Measurements from ENCODE around the gene ADAM23. TPM values are rescaled to one million over a fixed set of nuclear protein-coding genes. Genes with fewer than 3 reads are reported as not detected.

The ADAM23 gene
- total and polyA plus RNA-seq, 2 of the 13 experiments (the other 11 are each of a cell fraction or from before 2014, with no cell fraction given), result 0.04 TPM; not detected in 1

GRCh38 chr2:206472094-206472493, 28.8 kb downstream of the ADAM23 start:
- in situ Hi-C loops (cut with HindIII; ENCODE audit: extremely low pct_ligation_motif_present, low pct_unique_long_range_greater_than_20kb) (no loop called here), intact Hi-C loops (cut with micrococcal nuclease; ENCODE audit: unreplicated experiment) (no loop called here)
- Histone ChIP-seq H3K9me3 (ENCODE audit: low read length) (no peaks in the 10 kb centered on the region), H4K20me1 (ENCODE audit: insufficient read depth, low read length) (no peaks in the 10 kb centered on the region), H3K4me1 (ENCODE audit: insufficient read depth, low read length) (no peaks in the 10 kb centered on the region), H2AFZ (ENCODE audit: low read length) (no peak overlapping the region), H3K36me3 (replicated peaks in 1 of 2; ENCODE audit: control insufficient read depth in 1 of 2, insufficient read depth in 2 of 2, low read length in 2 of 2) (no peaks in the 10 kb centered on the region), H3K27ac (ENCODE audit: extremely low read length, insufficient read depth, low read length) (no peak overlapping the region), H3K9ac (ENCODE audit: insufficient read depth, low read depth, low read length) (no peak overlapping the region), H3K4me2 (ENCODE audit: low read depth, low read length) (no peak overlapping the region), H3K79me2 (ENCODE audit: insufficient read depth, low read length) (no peaks in the 10 kb centered on the region), H3K27me3 (ENCODE audit: control insufficient read depth in 1 of 2, insufficient read depth in 2 of 2, low read length in 2 of 2) (no peaks in the 10 kb centered on the region), H3K4me3 (replicated peaks in 1 of 3; ENCODE audit: insufficient read depth in 1 of 3, low read depth in 2 of 3, low read length in 3 of 3) (no peak overlapping the region)
- ATAC-seq, result no peak
- BruUV-seq (replicated peaks), result no TSS peak
- 31% methylated on average over 5 of the region's 5 CpGs for WGBS (ENCODE audit: low lambda C conversion rate)
- TF ChIP-seq TMF1 (CRISPR knock-in tag; IDR thresholded peaks at IDR 0.05; ENCODE audit: low read depth), result no peak
- no peak for TF ChIP-seq ZNF569 (CRISPR knock-in tag; IDR thresholded peaks at IDR 0.05; ENCODE audit: borderline replicate concordance)
- no peak for TF ChIP-seq TFE3 (CRISPR knock-in tag; IDR thresholded peaks at IDR 0.05)
- ChIA-PET POLR2A (no interaction called here), CTCF (ENCODE audit: low intra/inter-chr PET ratio, low total read pairs) (no interaction called here)
- no peak for FAIRE-seq
- no peak for DNase-seq (ENCODE audit: low spot score)

- Histone ChIP-seq H3K4me3 (replicated peaks in 1 of 3; ENCODE audit: insufficient read depth in 1 of 3, low read depth in 2 of 3, low read length in 3 of 3) (no peak overlapping the region), H3K9ac (ENCODE audit: insufficient read depth, low read depth, low read length) (no peak overlapping the region), H3K36me3 (replicated peaks in 1 of 2; ENCODE audit: control insufficient read depth in 1 of 2, insufficient read depth in 2 of 2, low read length in 2 of 2) (no peaks in the 10 kb centered on the region), H3K27me3 (ENCODE audit: control insufficient read depth in 1 of 2, insufficient read depth in 2 of 2, low read length in 2 of 2) (no peaks in the 10 kb centered on the region), H3K9me3 (ENCODE audit: low read length) (no peaks in the 10 kb centered on the region), H2AFZ (ENCODE audit: low read length) (no peak overlapping the region), H3K4me1 (ENCODE audit: insufficient read depth, low read length) (no peaks in the 10 kb centered on the region), H3K79me2 (ENCODE audit: insufficient read depth, low read length) (no peaks in the 10 kb centered on the region), H3K4me2 (ENCODE audit: low read depth, low read length) (no peak overlapping the region), H3K27ac (ENCODE audit: extremely low read length, insufficient read depth, low read length) (no peak overlapping the region), H4K20me1 (ENCODE audit: insufficient read depth, low read length) (no peaks in the 10 kb centered on the region)
- DNase-seq (ENCODE audit: low spot score), result no peak
- WGBS (ENCODE audit: low lambda C conversion rate), result 74% methylated on average over 1 of the region's 1 CpG
- no peak for FAIRE-seq
- intact Hi-C loops (cut with micrococcal nuclease; ENCODE audit: unreplicated experiment), result no loop called here
- BruUV-seq (replicated peaks), result no TSS peak
- ATAC-seq, result no peak
- CTCF ChIA-PET (ENCODE audit: low intra/inter-chr PET ratio, low total read pairs), result no interaction called here
- POLR2A ChIA-PET, result no interaction called here
- in situ Hi-C loops (cut with HindIII; ENCODE audit: extremely low pct_ligation_motif_present, low pct_unique_long_range_greater_than_20kb), result no loop called here
- TF ChIP-seq E2F1 (CRISPR knock-in tag; IDR thresholded peaks at IDR 0.05) (no peak), ZNF34 (CRISPR knock-in tag; IDR thresholded peaks at IDR 0.05; ENCODE audit: borderline replicate concordance) (no peak), PRDM10 (CRISPR knock-in tag; IDR thresholded peaks at IDR 0.05; ENCODE audit: low read depth) (no peak), ZNF264 (CRISPR knock-in tag; IDR thresholded peaks at IDR 0.05) (no peak), ZBTB46 (CRISPR knock-in tag; IDR thresholded peaks at IDR 0.05; ENCODE audit: borderline replicate concordance) (no peak), MAFF (IDR thresholded peaks at IDR 0.05; ENCODE audit: low read depth, low read length) (no peak), KDM3A (CRISPR knock-in tag; IDR thresholded peaks at IDR 0.05; ENCODE audit: low read depth) (no peak), MXD4 (CRISPR knock-in tag; IDR thresholded peaks at IDR 0.05) (no peak)
These were observed 30.8 kb downstream of the ADAM23 start for GRCh38 chr2:206474099-206474498.

Measured in HepG2 (cell line).